H1 (cell line): ENCODE measurements around the gene SURF4. TPM values are rescaled to one million over a fixed set of nuclear protein-coding genes. Genes with fewer than 3 reads are reported as not detected.

Experiments
- CTCF ChIA-PET: fragments of 300-600 bp; sonication (Branson Sonifier 250); formaldehyde crosslinking; loops from one replicate; lab custom pipeline; 2021; ENCODE audit not compliant: partially characterized antibody; lab: Charles Lee
- POLR2A ChIA-PET: fragments of 300-600 bp; sonication (Branson Sonifier 250); formaldehyde crosslinking; loops from one replicate; lab custom pipeline; 2021; ENCODE audit warnings: inconsistent platforms; ENCODE audit not compliant: partially characterized antibody; lab: Charles Lee
- DNase-seq, 2 experiments: peaks; one replicate each; pipeline versions ENCODE4 v3.0.0 to v3.0.0-alpha.2; 2010 to 2022; ENCODE audit warnings: low spot score in 2 of 2, low read depth in 1 of 2, mixed read lengths in 1 of 2
- FAIRE-seq: peaks from 2 replicates; lab custom pipeline; 2011; peaks lifted over from hg19 to GRCh38; lab: Jason Lieb, UNC
- H2AFZ ChIP-seq: 2 replicates; pipeline ENCODE4 v1.8.1; 2012; ENCODE audit warnings: low read length, inconsistent platforms
- H2AK5ac ChIP-seq: 2 replicates; pipeline ENCODE4 v1.6.1; 2013; ENCODE audit warnings: low read depth, low read length
- H2BK120ac ChIP-seq: replicated peaks from 2 replicates; pipeline ENCODE3; 2013; ENCODE audit warnings: low read depth, low read length, inconsistent platforms
- H2BK12ac ChIP-seq: 2 replicates; pipeline ENCODE4 v1.6.1; 2013; ENCODE audit warnings: low read depth, low read length
- H2BK15ac ChIP-seq: 2 replicates; pipeline ENCODE4 v1.6.1; 2013; ENCODE audit warnings: low read length
- H2BK20ac ChIP-seq: 2 replicates; pipeline ENCODE4 v1.6.1; 2013; ENCODE audit warnings: low read length
- H2BK5ac ChIP-seq: 2 replicates; pipeline ENCODE4 v1.6.1; 2013; ENCODE audit warnings: low read depth, low read length
- H3K14ac ChIP-seq: 2 replicates; pipeline ENCODE4 v1.6.1; 2013; ENCODE audit warnings: inconsistent platforms; ENCODE audit not compliant: insufficient read length
- H3K18ac ChIP-seq: 2 replicates; pipeline ENCODE4 v1.6.1; 2013; ENCODE audit warnings: low read length; ENCODE audit errors: extremely low read depth
- H3K23ac ChIP-seq: 2 replicates; pipeline ENCODE4 v1.6.1; 2013; ENCODE audit warnings: inconsistent platforms; ENCODE audit not compliant: insufficient read length
- H3K23me2 ChIP-seq: 2 replicates; pipeline ENCODE4 v1.6.1; 2013; ENCODE audit warnings: low read depth, low read length
- H3K27ac ChIP-seq: 2 replicates; pipeline ENCODE4 v1.6.1; 2011; ENCODE audit warnings: low read depth, low read length, inconsistent platforms
- H3K27me3 ChIP-seq, 4 experiments: replicated peaks in 1 of 4; 1 replicate in 1 of 4; 2 replicates in 3 of 4; pipeline versions ENCODE4 v1.6.1 to v1.8.1; 2011 to 2013; ENCODE audit warnings: low read length in 3 of 4, mild to moderate bottlenecking in 3 of 4, inconsistent platforms in 2 of 4, mixed read lengths in 2 of 4, moderate library complexity in 1 of 4; ENCODE audit not compliant: control insufficient read depth in 3 of 4, insufficient read depth in 3 of 4; ENCODE audit errors: extremely low read depth in 1 of 4
- H3K36me3 ChIP-seq, 4 experiments: 2 replicates each; pipeline versions ENCODE4 v1.6.1 to v1.8.1; 2011 to 2013; ENCODE audit warnings: mild to moderate bottlenecking in 4 of 4, low read length in 3 of 4, moderate library complexity in 2 of 4, control low read depth in 1 of 4, inconsistent platforms in 1 of 4; ENCODE audit not compliant: insufficient read depth in 4 of 4, control insufficient read depth in 2 of 4
- H3K4ac ChIP-seq: replicated peaks from 2 replicates; pipeline ENCODE3; 2013; ENCODE audit warnings: low read length, low read depth, mixed read lengths, inconsistent platforms; ENCODE audit not compliant: insufficient read length
- H3K4me1 ChIP-seq, 4 experiments: replicated peaks in 1 of 4; 1 replicate in 1 of 4; 2 replicates in 3 of 4; pipeline versions ENCODE4 v1.6.1 to v1.8.1; 2011 to 2013; ENCODE audit warnings: low read length in 3 of 4, inconsistent platforms in 2 of 4, mixed read lengths in 1 of 4; ENCODE audit not compliant: insufficient read depth in 4 of 4, control insufficient read depth in 3 of 4
- H3K4me2 ChIP-seq, 2 experiments: 2 replicates each; pipeline versions ENCODE4 v1.6.1 to v1.8.1; 2011 to 2013; ENCODE audit warnings: low read depth in 2 of 2, low read length in 2 of 2, control low read depth in 1 of 2, inconsistent platforms in 1 of 2, mild to moderate bottlenecking in 1 of 2; ENCODE audit not compliant: insufficient read depth in 1 of 2
- H3K4me3 ChIP-seq, 4 experiments: fragments of 200-600, 300-600 bp in 1 of 4; sonication (generic), shearing (Covaris generic), sonication (Bioruptor Twin) in 1 of 4; 2 replicates each; pipeline versions ENCODE4 v1.5.1 to v1.8.1; 2011 to 2016; ENCODE audit warnings: low read length in 4 of 4, low read depth in 3 of 4, control low read depth in 2 of 4, inconsistent platforms in 2 of 4, mild to moderate bottlenecking in 2 of 4, mixed read lengths in 1 of 4, moderate library complexity in 1 of 4; ENCODE audit not compliant: insufficient read depth in 2 of 4; ENCODE audit errors: extremely low read depth in 1 of 4
- H3K56ac ChIP-seq: replicated peaks from 2 replicates; pipeline ENCODE3; 2013; ENCODE audit warnings: low read depth, mild to moderate bottlenecking, mixed read lengths, low read length, inconsistent platforms; ENCODE audit not compliant: insufficient read length
- H3K79me1 ChIP-seq: 2 replicates; pipeline ENCODE4 v1.6.1; 2013; ENCODE audit warnings: low read depth, low read length, control low read depth
- H3K79me2 ChIP-seq, 2 experiments: 2 replicates each; pipeline versions ENCODE4 v1.6.1 to v1.8.1; 2012 to 2013; ENCODE audit warnings: low read length in 2 of 2, mild to moderate bottlenecking in 2 of 2, inconsistent platforms in 1 of 2; ENCODE audit not compliant: insufficient read depth in 2 of 2, control insufficient read depth in 1 of 2
- H3K9ac ChIP-seq, 4 experiments: replicated peaks in 1 of 4; 1 replicate in 1 of 4; 2 replicates in 3 of 4; pipeline versions ENCODE4 v1.6.1 to v1.8.1; 2011 to 2013; ENCODE audit warnings: low read depth in 3 of 4, low read length in 3 of 4, control low read depth in 2 of 4, mild to moderate bottlenecking in 2 of 4, moderate library complexity in 2 of 4, inconsistent platforms in 1 of 4; ENCODE audit errors: extremely low read depth in 1 of 4
- H3K9me3 ChIP-seq, 2 experiments: 2 replicates each; pipeline versions ENCODE4 v1.6.1 to v1.8.1; 2012 to 2013; ENCODE audit warnings: mild to moderate bottlenecking in 2 of 2, moderate library complexity in 2 of 2, control low read depth in 1 of 2, inconsistent platforms in 1 of 2, low read depth in 1 of 2, low read length in 1 of 2, mixed read lengths in 1 of 2; ENCODE audit not compliant: insufficient read depth in 2 of 2
- H4K20me1 ChIP-seq, 2 experiments: replicated peaks in 1 of 2; 2 replicates each; pipeline versions ENCODE3 to v1.8.1; 2011 to 2013; ENCODE audit warnings: inconsistent platforms in 2 of 2, low read length in 2 of 2, mild to moderate bottlenecking in 1 of 2; ENCODE audit not compliant: insufficient read depth in 2 of 2, control insufficient read depth in 1 of 2
- H4K5ac ChIP-seq: 2 replicates; pipeline ENCODE4 v1.6.1; 2013; ENCODE audit warnings: low read length, low read depth, mixed read lengths, inconsistent platforms; ENCODE audit not compliant: insufficient read length
- H4K8ac ChIP-seq: 2 replicates; pipeline ENCODE4 v1.8.0; 2013; ENCODE audit warnings: mild to moderate bottlenecking, moderate library complexity, low read length, inconsistent platforms; ENCODE audit not compliant: insufficient read depth; ENCODE audit errors: extremely low read depth
- H4K91ac ChIP-seq: replicated peaks from 2 replicates; pipeline ENCODE3; 2013; ENCODE audit warnings: low read length, mixed read lengths, inconsistent platforms; ENCODE audit not compliant: insufficient read length
- POLR2AphosphoS5 ChIP-seq: IDR thresholded peaks from 2 replicates; pipeline ENCODE4 v1.6.1; 2011; ENCODE audit warnings: low read depth, low read length
- RXRA ChIP-seq: IDR thresholded peaks from 2 replicates; pipeline ENCODE4 v1.6.1; 2011; ENCODE audit warnings: low read depth, mild to moderate bottlenecking, low read length, moderate library complexity; ENCODE audit not compliant: insufficient read depth
- WGBS, 2 experiments: shearing (Covaris generic) in 1 of 2; methylation state at CpG; one replicate each; pipeline versions ENCODE4 v1.1.6 to v1.1.7; 2013 to 2015; ENCODE audit warnings: low lambda C conversion rate in 2 of 2, mixed read lengths in 2 of 2, inconsistent platforms in 1 of 2, low coverage in 1 of 2, missing lambda C conversion rate in 1 of 2; ENCODE audit not compliant: insufficient replicate concordance in 2 of 2, insufficient coverage in 1 of 2, insufficient read length in 1 of 2; ENCODE audit errors: extremely low coverage in 1 of 2, missing lambda C conversion rate in 1 of 2; 5-methylcytosine and 5-hydroxymethylcytosine counted together
- polyA plus RNA-seq, 7 experiments: library from polyadenylated mRNA; depleted of rRNA in 3 of 7; stranded (reverse) in 5 of 7; unstranded in 2 of 7; fragments of >200 nt in 5 of 7; fragments of 200-250 nt in 2 of 7; gene quantifications; 1 replicate in 5 of 7; 2 replicates in 1 of 7; 4 replicates in 1 of 7; pipeline versions ENCODE4 v1.2.1 to v1.2.3, GENCODE V29; 2011 to 2013; ENCODE audit warnings: missing spikeins in 2 of 7, mixed read lengths in 2 of 7
- total RNA-seq: library from RNA; stranded (reverse); fragmentation: NEBNext Ultra II Directional; extraction: Animal tissue kit (Norgen Biotek cat#: 25700); gene quantifications from 2 replicates; pipeline ENCODE4 v1.2.1, GENCODE V29; 2021

SURF4 gene
- total and polyA plus RNA-seq, 2 of the 8 experiments (the other 6 are each of a cell fraction or from before 2014, with no cell fraction given) = 176 to 182 TPM

GRCh38 chr9:133331221-133331620 lies 44.6 kb downstream of the SURF4 start:
- H4K91ac ChIP-seq = no peak overlapping the region
- H3K9ac ChIP-seq = no peak overlapping the region
- H3K23ac ChIP-seq = no peak overlapping the region
- FAIRE-seq (no peak), DNase-seq (no peak)
- 94% methylated on average over 19 of the region's 19 CpGs; no CpG with 5 or more reads in 1 of the 2 experiments for WGBS, 2 experiments
- H3K9me3 ChIP-seq = no peaks in the 10 kb centered on the region
- no peak overlapping the region for H2BK20ac ChIP-seq
- H4K20me1 ChIP-seq = peaks cover 4 to 16% of the 10 kb centered on the region in 2 experiments
- H3K4me1 ChIP-seq = peaks cover 0 to 7% (median 2%) of the 10 kb centered on the region in 4 experiments; a peak in 1 of 7 replicates
- no peak overlapping the region for H2BK120ac ChIP-seq
- ChIA-PET POLR2A (interaction anchor here (0.8 to 7.3 kb wide), 9 partner anchors 9 to 149 kb away, joined by 3 to 120 read pairs (median 6); partner anchors contain the start of genes MED22, RPL7A, SURF1 and SURF2), CTCF (interaction anchor here (0.8 to 7.0 kb wide), 8 partner anchors 9 to 170 kb away, joined by 4 to 123 read pairs (median 10); no protein-coding TSS in a partner anchor)
- H2AFZ ChIP-seq = no peak overlapping the region
- no peak overlapping the region for H3K56ac ChIP-seq
- peaks cover 10% of the 10 kb centered on the region for H3K79me1 ChIP-seq
- H3K27me3 ChIP-seq = no peaks in the 10 kb centered on the region
- peaks cover 2% of the 10 kb centered on the region; the same call in 1 of the 2 replicates for H3K23me2 ChIP-seq
- peaks cover 0 to 15% of the 10 kb centered on the region in 2 experiments; a peak in 2 of 4 replicates for H3K79me2 ChIP-seq
- H2BK15ac ChIP-seq = no peak overlapping the region
- no peak overlapping the region for H2BK5ac ChIP-seq
- H4K8ac ChIP-seq = no peak overlapping the region
- H3K27ac ChIP-seq = no peak overlapping the region
- H3K4ac ChIP-seq = no peak overlapping the region
- H3K14ac ChIP-seq = no peak overlapping the region
- no peak overlapping the region for H2BK12ac ChIP-seq
- no peak for TF ChIP-seq RXRA
- peak; percentile 29; the same call in 1 of the 2 replicates for TF ChIP-seq POLR2AphosphoS5
- H3K18ac ChIP-seq = no peak overlapping the region
- peaks cover 20 to 43% (median 35%) of the 10 kb centered on the region in 4 experiments for H3K36me3 ChIP-seq
- no peak overlapping the region for H4K5ac ChIP-seq
- no peak overlapping the region for H3K4me3 ChIP-seq
- H3K4me2 ChIP-seq = no peak overlapping the region
- no peak overlapping the region for H2AK5ac ChIP-seq
